Panc1 (cell line): ENCODE results near the gene NTM. TPM values are rescaled to one million over a fixed set of nuclear protein-coding genes. Genes with fewer than 3 reads are reported as not detected.

Experiments used
- ATAC-seq: fragments of 200-7000 bp; cut with Tn5 transposase; 2 replicates; pipeline ENCODE4 v1.9.1; 2020; ENCODE audit warnings: mild to moderate bottlenecking, moderate library complexity
- BruUV-seq: library from RNA; stranded (reverse); fragments of 400-500 nt; replicated peaks from 2 replicates; lab custom pipeline; 2021; lab: Mats Ljungman, UMichigan
- CTCF ChIA-PET: fragments of 300-600 bp; sonication (Branson Sonifier 250); formaldehyde crosslinking; loops from one replicate; lab custom pipeline; 2022; ENCODE audit warnings: antibody characterized with exemption; lab: Charles Lee
- POLR2A ChIA-PET: fragments of 300-600 bp; sonication (Branson Sonifier 250); formaldehyde crosslinking; loops from one replicate; lab custom pipeline; 2022; ENCODE audit warnings: antibody characterized with exemption; lab: Charles Lee
- DNase-seq: peaks from one replicate; pipeline ENCODE4 v3.0.0-alpha.2; 2010; ENCODE audit warnings: low read depth, low spot score
- H3K27ac ChIP-seq: 2 replicates; pipeline ENCODE4 v1.5.1; 2011; ENCODE audit warnings: mild to moderate bottlenecking, low read length, inconsistent platforms
- H3K27me3 ChIP-seq: fragments of 200-500 bp; sonication (Bioruptor generic); 2 replicates; pipeline ENCODE4 v1.6.0; 2014; ENCODE audit warnings: low read length, inconsistent platforms; ENCODE audit not compliant: control insufficient read depth, insufficient read depth
- H3K36me3 ChIP-seq: fragments of 200-500 bp; sonication (Bioruptor generic); 2 replicates; pipeline ENCODE4 v1.5.1; 2014; ENCODE audit warnings: inconsistent platforms, mild to moderate bottlenecking, low read length, moderate library complexity; ENCODE audit not compliant: control insufficient read depth, insufficient read depth
- H3K4me1 ChIP-seq: 2 replicates; pipeline ENCODE4 v1.5.1; 2011; ENCODE audit warnings: inconsistent platforms, mild to moderate bottlenecking, low read length, moderate library complexity; ENCODE audit not compliant: control insufficient read depth, insufficient read depth
- H3K4me3 ChIP-seq, 2 experiments: 2 replicates each; pipeline ENCODE4 v1.5.1; 2011 to 2012; ENCODE audit warnings: low read depth in 2 of 2, low read length in 2 of 2, mild to moderate bottlenecking in 2 of 2, inconsistent platforms in 1 of 2, moderate library complexity in 1 of 2
- H3K9me3 ChIP-seq: fragments of 200-500 bp; sonication (Bioruptor generic); 2 replicates; pipeline ENCODE4 v1.5.1; 2014; ENCODE audit warnings: low read depth, mild to moderate bottlenecking, inconsistent platforms, low read length, moderate library complexity; ENCODE audit not compliant: control insufficient read depth, insufficient read depth
- POLR2AphosphoS5 ChIP-seq: IDR thresholded peaks from 2 replicates; pipeline ENCODE4 v1.6.1; 2012; ENCODE audit warnings: mild to moderate bottlenecking, low read depth, low read length, moderate library complexity
- SIN3A ChIP-seq: IDR thresholded peaks from 2 replicates; pipeline ENCODE4 v1.6.1; 2012; ENCODE audit warnings: low read depth, mild to moderate bottlenecking, low read length, moderate library complexity, borderline replicate concordance; ENCODE audit not compliant: insufficient read depth
- TCF7L2 ChIP-seq: IDR thresholded peaks from 2 replicates; pipeline ENCODE4 v1.6.1; 2011; ENCODE audit warnings: mild to moderate bottlenecking, low read depth, low read length, inconsistent platforms
- in situ Hi-C: cut with HindIII; loops from 2 replicates; pipeline ENCODE4 v1.10.0; 2016; ENCODE audit warnings: low sequenced_read_pairs, low pct_unique_long_range_greater_than_20kb
- intact Hi-C: fragments of 100-400 bp; cut with micrococcal nuclease; formaldehyde crosslinking; loops from one replicate; pipeline ENCODE4 v1.10.0; 2022; ENCODE audit not compliant: unreplicated experiment
- total RNA-seq: library from RNA; stranded (reverse); gene quantifications from one replicate; pipeline ENCODE4 v1.2.1, GENCODE V29; 2021; ENCODE audit not compliant: unreplicated experiment
- TF ChIP-seq, protein P1 (sequence below): fragments of 450-650 bp; IDR thresholded peaks from 2 replicates; pipeline ENCODE4 v1.5.1; 2017; ENCODE audit warnings: mild to moderate bottlenecking
- TF ChIP-seq, protein P2 (sequence below), 2 experiments: IDR thresholded peaks; 2 replicates each; pipeline ENCODE4 v1.6.1; 2011 to 2012; ENCODE audit warnings: low read depth in 2 of 2, control low read depth in 1 of 2, low read length in 1 of 2, mild to moderate bottlenecking in 1 of 2, moderate library complexity in 1 of 2; ENCODE audit not compliant: insufficient read depth in 1 of 2

NTM gene
- total RNA-seq, 1 experiment from 2014 or later: 0.10 TPM

DNA sequence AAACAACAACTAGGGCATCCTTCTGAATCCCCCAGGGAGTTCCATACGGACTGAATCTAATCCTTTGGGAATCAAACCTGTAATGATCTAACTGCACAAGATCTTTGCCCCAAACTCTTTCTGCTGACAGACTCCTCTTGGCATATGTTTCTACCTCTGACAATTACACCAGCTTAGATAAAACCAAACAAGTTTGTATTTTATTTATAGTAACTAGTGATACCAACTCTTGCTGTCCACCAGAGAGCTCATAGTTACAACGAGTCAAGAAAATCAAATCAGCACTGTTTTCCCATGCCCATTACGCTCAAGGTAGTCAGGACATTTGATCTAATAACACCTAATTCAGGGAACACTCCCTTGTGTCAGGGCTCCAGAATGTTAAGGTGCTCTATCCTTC, 972.0 kb downstream of the NTM start:
- Histone ChIP-seq H3K36me3 (no peaks in the 10 kb centered on the region), H3K4me3 (no peak overlapping the region), H3K27me3 (no peaks in the 10 kb centered on the region), H3K4me1 (no peaks in the 10 kb centered on the region), H3K9me3 (no peaks in the 10 kb centered on the region), H3K27ac (no peak overlapping the region)
- TF ChIP-seq SIN3A (no peak), POLR2AphosphoS5 (no peak), TCF7L2 (no peak)
- TF ChIP-seq, protein P1, sequence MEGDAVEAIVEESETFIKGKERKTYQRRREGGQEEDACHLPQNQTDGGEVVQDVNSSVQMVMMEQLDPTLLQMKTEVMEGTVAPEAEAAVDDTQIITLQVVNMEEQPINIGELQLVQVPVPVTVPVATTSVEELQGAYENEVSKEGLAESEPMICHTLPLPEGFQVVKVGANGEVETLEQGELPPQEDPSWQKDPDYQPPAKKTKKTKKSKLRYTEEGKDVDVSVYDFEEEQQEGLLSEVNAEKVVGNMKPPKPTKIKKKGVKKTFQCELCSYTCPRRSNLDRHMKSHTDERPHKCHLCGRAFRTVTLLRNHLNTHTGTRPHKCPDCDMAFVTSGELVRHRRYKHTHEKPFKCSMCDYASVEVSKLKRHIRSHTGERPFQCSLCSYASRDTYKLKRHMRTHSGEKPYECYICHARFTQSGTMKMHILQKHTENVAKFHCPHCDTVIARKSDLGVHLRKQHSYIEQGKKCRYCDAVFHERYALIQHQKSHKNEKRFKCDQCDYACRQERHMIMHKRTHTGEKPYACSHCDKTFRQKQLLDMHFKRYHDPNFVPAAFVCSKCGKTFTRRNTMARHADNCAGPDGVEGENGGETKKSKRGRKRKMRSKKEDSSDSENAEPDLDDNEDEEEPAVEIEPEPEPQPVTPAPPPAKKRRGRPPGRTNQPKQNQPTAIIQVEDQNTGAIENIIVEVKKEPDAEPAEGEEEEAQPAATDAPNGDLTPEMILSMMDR: no peak
- TF ChIP-seq, protein P2, sequence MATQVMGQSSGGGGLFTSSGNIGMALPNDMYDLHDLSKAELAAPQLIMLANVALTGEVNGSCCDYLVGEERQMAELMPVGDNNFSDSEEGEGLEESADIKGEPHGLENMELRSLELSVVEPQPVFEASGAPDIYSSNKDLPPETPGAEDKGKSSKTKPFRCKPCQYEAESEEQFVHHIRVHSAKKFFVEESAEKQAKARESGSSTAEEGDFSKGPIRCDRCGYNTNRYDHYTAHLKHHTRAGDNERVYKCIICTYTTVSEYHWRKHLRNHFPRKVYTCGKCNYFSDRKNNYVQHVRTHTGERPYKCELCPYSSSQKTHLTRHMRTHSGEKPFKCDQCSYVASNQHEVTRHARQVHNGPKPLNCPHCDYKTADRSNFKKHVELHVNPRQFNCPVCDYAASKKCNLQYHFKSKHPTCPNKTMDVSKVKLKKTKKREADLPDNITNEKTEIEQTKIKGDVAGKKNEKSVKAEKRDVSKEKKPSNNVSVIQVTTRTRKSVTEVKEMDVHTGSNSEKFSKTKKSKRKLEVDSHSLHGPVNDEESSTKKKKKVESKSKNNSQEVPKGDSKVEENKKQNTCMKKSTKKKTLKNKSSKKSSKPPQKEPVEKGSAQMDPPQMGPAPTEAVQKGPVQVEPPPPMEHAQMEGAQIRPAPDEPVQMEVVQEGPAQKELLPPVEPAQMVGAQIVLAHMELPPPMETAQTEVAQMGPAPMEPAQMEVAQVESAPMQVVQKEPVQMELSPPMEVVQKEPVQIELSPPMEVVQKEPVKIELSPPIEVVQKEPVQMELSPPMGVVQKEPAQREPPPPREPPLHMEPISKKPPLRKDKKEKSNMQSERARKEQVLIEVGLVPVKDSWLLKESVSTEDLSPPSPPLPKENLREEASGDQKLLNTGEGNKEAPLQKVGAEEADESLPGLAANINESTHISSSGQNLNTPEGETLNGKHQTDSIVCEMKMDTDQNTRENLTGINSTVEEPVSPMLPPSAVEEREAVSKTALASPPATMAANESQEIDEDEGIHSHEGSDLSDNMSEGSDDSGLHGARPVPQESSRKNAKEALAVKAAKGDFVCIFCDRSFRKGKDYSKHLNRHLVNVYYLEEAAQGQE (IDR thresholded peaks at IDR 0.05; ENCODE audit: insufficient read depth in 1 of 2, low read depth in 2 of 2, low read length in 1 of 2): no peak
- BruUV-seq: no TSS peak
- intact Hi-C loops: no loop called here
- POLR2A ChIA-PET: no interaction called here
- in situ Hi-C loops: no loop called here
- CTCF ChIA-PET: no interaction called here
- ATAC-seq (no peak), DNase-seq (no peak)

DNA sequence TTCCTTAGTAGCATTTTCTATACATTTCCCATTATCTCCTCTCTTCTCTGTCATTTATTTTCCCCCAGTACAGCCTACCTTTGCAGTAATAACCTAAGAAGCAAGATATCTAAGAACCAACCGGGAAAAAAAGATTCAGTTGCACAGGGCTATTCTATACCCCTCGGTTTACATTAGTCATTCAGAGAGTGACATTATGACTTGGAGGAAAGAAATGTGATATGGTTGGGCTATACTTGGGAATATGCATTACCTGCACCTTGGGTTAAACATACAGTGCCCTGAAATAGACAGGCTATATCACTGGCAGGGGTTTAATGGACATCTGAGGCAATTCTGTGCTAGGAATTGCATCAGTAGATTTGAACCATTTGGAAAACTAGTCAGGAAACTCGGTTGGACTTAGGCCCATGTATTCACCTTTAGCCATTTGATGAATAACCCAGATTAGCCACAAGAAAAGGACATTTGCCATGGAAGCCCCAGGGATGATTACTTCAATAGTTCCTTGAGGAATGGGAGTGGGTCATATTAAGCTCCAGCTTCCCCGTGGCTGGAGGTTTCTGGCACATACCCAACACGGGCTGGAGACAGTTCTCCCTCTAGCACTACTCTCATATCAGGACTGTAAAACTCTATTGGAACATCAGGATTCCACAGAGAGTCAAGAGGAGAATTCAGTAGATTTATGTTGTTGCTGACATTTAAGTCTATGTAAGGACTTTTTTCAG, 973.2 kb downstream of the NTM start:
- in situ Hi-C loops: no loop called here
- no peak for ATAC-seq
- Histone ChIP-seq H3K36me3 (no peaks in the 10 kb centered on the region), H3K27me3 (no peaks in the 10 kb centered on the region), H3K4me3 (no peak overlapping the region), H3K4me1 (no peaks in the 10 kb centered on the region), H3K9me3 (no peaks in the 10 kb centered on the region), H3K27ac (no peak overlapping the region)
- intact Hi-C loops: no loop called here
- DNase-seq: no peak
- ChIA-PET POLR2A (no interaction called here), CTCF (no interaction called here)
- TF ChIP-seq, protein P2 (IDR thresholded peaks at IDR 0.05; ENCODE audit: insufficient read depth in 1 of 2, low read depth in 2 of 2, low read length in 1 of 2): no peak
- BruUV-seq: no TSS peak
